ENCODE measurements around the gene BAZ1A.

Gene BAZ1A

GRCh38 chr14:34785223-34786006, 89.7 kb downstream of the BAZ1A start:
- Histone ChIP-seq H3K27me3 (ENCODE audit: control insufficient read depth in 2 of 2, insufficient read depth in 2 of 2, low read length in 2 of 2) (no peaks in the 10 kb centered on the region), H3K9me3 (ENCODE audit: control insufficient read depth in 2 of 2, low read length in 2 of 2) (no peaks in the 10 kb centered on the region), H3K27ac (ENCODE audit: low read depth in 2 of 2, low read length in 2 of 2) (no peak overlapping the region), H3K4me3 (ENCODE audit: low read length in 2 of 2) (no peak overlapping the region), H3K9ac (ENCODE audit: low read depth in 1 of 2, low read length in 2 of 2) (no peak overlapping the region), H3K36me3 (ENCODE audit: control insufficient read depth in 2 of 2, insufficient read depth in 2 of 2, low read length in 2 of 2) (peaks cover 20 to 36% of the 10 kb centered on the region in 2 donors), H3K4me1 (ENCODE audit: control insufficient read depth in 2 of 2, insufficient read depth in 2 of 2, low read length in 2 of 2) (no peaks in the 10 kb centered on the region)

GRCh38 chr14:34782031-34782430, 93.1 kb downstream of the BAZ1A start:
- Histone ChIP-seq H3K4me1 (ENCODE audit: control insufficient read depth in 2 of 2, insufficient read depth in 2 of 2, low read length in 2 of 2) (no peaks in the 10 kb centered on the region), H3K4me3 (ENCODE audit: low read length in 2 of 2) (no peak overlapping the region), H3K27ac (ENCODE audit: low read depth in 2 of 2, low read length in 2 of 2) (no peak overlapping the region), H3K9ac (ENCODE audit: low read depth in 1 of 2, low read length in 2 of 2) (no peak overlapping the region), H3K36me3 (ENCODE audit: control insufficient read depth in 2 of 2, insufficient read depth in 2 of 2, low read length in 2 of 2) (peaks cover 27 to 47% of the 10 kb centered on the region in 2 donors), H3K9me3 (ENCODE audit: control insufficient read depth in 2 of 2, low read length in 2 of 2) (no peaks in the 10 kb centered on the region), H3K27me3 (ENCODE audit: control insufficient read depth in 2 of 2, insufficient read depth in 2 of 2, low read length in 2 of 2) (no peaks in the 10 kb centered on the region)

- Histone ChIP-seq H3K4me1 (ENCODE audit: control insufficient read depth in 2 of 2, insufficient read depth in 2 of 2, low read length in 2 of 2) (no peaks in the 10 kb centered on the region), H3K4me3 (ENCODE audit: low read length in 2 of 2) (no peak overlapping the region), H3K36me3 (ENCODE audit: control insufficient read depth in 2 of 2, insufficient read depth in 2 of 2, low read length in 2 of 2) (peaks cover 26 to 54% of the 10 kb centered on the region in 2 donors), H3K9ac (ENCODE audit: low read depth in 1 of 2, low read length in 2 of 2) (no peak overlapping the region), H3K9me3 (ENCODE audit: control insufficient read depth in 2 of 2, low read length in 2 of 2) (no peaks in the 10 kb centered on the region), H3K27me3 (ENCODE audit: control insufficient read depth in 2 of 2, insufficient read depth in 2 of 2, low read length in 2 of 2) (no peaks in the 10 kb centered on the region), H3K27ac (ENCODE audit: low read depth in 2 of 2, low read length in 2 of 2) (no peak overlapping the region)
Measured at GRCh38 chr14:34781242-34781641, 93.9 kb downstream of the BAZ1A start.

DNA sequence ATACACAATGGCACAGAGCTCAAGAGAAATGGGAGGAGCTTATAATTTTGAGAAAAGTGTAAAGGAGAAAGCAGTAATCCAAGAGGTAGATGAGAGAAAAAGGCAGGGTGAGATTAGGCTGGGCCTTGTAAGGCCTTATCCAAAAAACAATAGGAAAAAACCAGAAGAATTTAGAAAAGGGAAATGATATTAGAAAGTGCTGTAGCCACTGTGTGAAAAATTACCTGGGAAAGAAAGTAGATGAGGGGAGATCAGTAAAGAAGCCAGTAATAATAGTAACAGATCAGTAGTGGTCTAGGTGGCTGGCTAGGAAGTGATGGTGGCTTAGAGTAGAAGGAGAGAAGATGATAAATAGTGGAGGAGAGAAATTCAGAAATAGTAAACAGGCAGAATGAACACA, 94.5 kb downstream of the BAZ1A start:
- Histone ChIP-seq H3K27ac (ENCODE audit: low read depth in 2 of 2, low read length in 2 of 2) (no peak overlapping the region), H3K27me3 (ENCODE audit: control insufficient read depth in 2 of 2, insufficient read depth in 2 of 2, low read length in 2 of 2) (no peaks in the 10 kb centered on the region), H3K4me3 (ENCODE audit: low read length in 2 of 2) (no peak overlapping the region), H3K9me3 (ENCODE audit: control insufficient read depth in 2 of 2, low read length in 2 of 2) (no peaks in the 10 kb centered on the region), H3K4me1 (ENCODE audit: control insufficient read depth in 2 of 2, insufficient read depth in 2 of 2, low read length in 2 of 2) (no peaks in the 10 kb centered on the region), H3K36me3 (ENCODE audit: control insufficient read depth in 2 of 2, insufficient read depth in 2 of 2, low read length in 2 of 2) (peaks cover 27 to 54% of the 10 kb centered on the region in 2 donors), H3K9ac (ENCODE audit: low read depth in 1 of 2, low read length in 2 of 2) (no peak overlapping the region)

GRCh38 chr14:34778744-34779143, 96.4 kb downstream of the BAZ1A start:
- H3K27me3 ChIP-seq (ENCODE audit: control insufficient read depth in 2 of 2, insufficient read depth in 2 of 2, low read length in 2 of 2) = no peaks in the 10 kb centered on the region
- H3K9ac ChIP-seq (ENCODE audit: low read depth in 1 of 2, low read length in 2 of 2) = no peak overlapping the region
- no peak overlapping the region for H3K27ac ChIP-seq (ENCODE audit: low read depth in 2 of 2, low read length in 2 of 2)
- H3K36me3 ChIP-seq (ENCODE audit: control insufficient read depth in 2 of 2, insufficient read depth in 2 of 2, low read length in 2 of 2) = peaks cover 37 to 62% of the 10 kb centered on the region in 2 donors
- no peaks in the 10 kb centered on the region for H3K9me3 ChIP-seq (ENCODE audit: control insufficient read depth in 2 of 2, low read length in 2 of 2)
- no peaks in the 10 kb centered on the region for H3K4me1 ChIP-seq (ENCODE audit: control insufficient read depth in 2 of 2, insufficient read depth in 2 of 2, low read length in 2 of 2)
- H3K4me3 ChIP-seq (ENCODE audit: low read length in 2 of 2) = no peak overlapping the region

GRCh38 chr14:34776611-34777010, 98.5 kb downstream of the BAZ1A start:
- Histone ChIP-seq H3K27me3 (ENCODE audit: control insufficient read depth in 2 of 2, insufficient read depth in 2 of 2, low read length in 2 of 2) (no peaks in the 10 kb centered on the region), H3K36me3 (ENCODE audit: control insufficient read depth in 2 of 2, insufficient read depth in 2 of 2, low read length in 2 of 2) (peaks cover 29 to 52% of the 10 kb centered on the region in 2 donors), H3K9me3 (ENCODE audit: control insufficient read depth in 2 of 2, low read length in 2 of 2) (no peaks in the 10 kb centered on the region), H3K9ac (ENCODE audit: low read depth in 1 of 2, low read length in 2 of 2) (no peak overlapping the region), H3K4me1 (ENCODE audit: control insufficient read depth in 2 of 2, insufficient read depth in 2 of 2, low read length in 2 of 2) (no peaks in the 10 kb centered on the region), H3K27ac (ENCODE audit: low read depth in 2 of 2, low read length in 2 of 2) (no peak overlapping the region), H3K4me3 (ENCODE audit: low read length in 2 of 2) (no peak overlapping the region)

DNA sequence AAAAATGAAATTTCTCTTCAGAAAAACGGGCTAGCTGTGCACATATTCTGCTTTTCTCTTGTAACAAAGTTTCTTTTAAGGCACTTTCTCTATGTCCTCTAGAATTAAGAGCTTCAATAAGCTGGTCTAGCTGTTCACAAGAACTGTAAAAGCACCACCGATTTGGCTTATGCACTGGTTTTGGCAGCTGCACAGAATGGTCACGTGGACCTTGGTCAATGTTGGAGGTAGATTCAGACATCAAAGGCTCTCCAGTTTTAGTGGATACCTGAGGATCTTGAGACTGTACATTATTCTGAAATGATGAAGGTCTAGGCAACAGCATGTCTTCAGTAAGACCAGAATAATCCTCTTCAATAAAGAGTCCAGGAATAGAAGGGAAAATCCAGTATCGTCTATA, 99.2 kb downstream of the BAZ1A start:
- H3K36me3 ChIP-seq (ENCODE audit: control insufficient read depth in 2 of 2, insufficient read depth in 2 of 2, low read length in 2 of 2) = peaks cover 29 to 50% of the 10 kb centered on the region in 2 donors
- H3K27me3 ChIP-seq (ENCODE audit: control insufficient read depth in 2 of 2, insufficient read depth in 2 of 2, low read length in 2 of 2) = no peaks in the 10 kb centered on the region
- H3K4me3 ChIP-seq (ENCODE audit: low read length in 2 of 2) = no peak overlapping the region

DNA sequence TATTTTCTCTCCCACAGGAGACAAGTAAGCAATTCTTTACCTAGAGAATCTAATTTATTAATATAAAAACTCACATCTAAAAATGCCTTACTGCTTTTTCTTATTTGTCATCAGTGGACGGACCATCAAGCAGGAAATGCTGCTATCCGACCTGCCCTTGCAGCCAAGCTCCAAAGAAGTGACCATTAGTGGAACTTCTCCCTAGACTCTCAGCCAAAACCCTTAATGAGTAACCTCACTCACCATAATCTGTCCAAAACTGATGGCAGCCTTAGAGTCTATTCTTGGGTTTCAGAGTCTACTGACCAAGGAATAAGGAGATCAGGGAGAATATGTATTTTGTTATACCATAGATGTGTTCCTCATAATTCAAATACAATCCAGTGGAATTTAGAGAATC, 99.8 kb downstream of the BAZ1A start:
- no peaks in the 10 kb centered on the region for H3K4me1 ChIP-seq (ENCODE audit: control insufficient read depth in 2 of 2, insufficient read depth in 2 of 2, low read length in 2 of 2)
- H3K27ac ChIP-seq (ENCODE audit: low read depth in 2 of 2, low read length in 2 of 2) = no peak overlapping the region
- peaks cover 32 to 48% of the 10 kb centered on the region in 2 donors for H3K36me3 ChIP-seq (ENCODE audit: control insufficient read depth in 2 of 2, insufficient read depth in 2 of 2, low read length in 2 of 2)
- H3K4me3 ChIP-seq (ENCODE audit: low read length in 2 of 2) = no peak overlapping the region
- no peaks in the 10 kb centered on the region for H3K27me3 ChIP-seq (ENCODE audit: control insufficient read depth in 2 of 2, insufficient read depth in 2 of 2, low read length in 2 of 2)
- no peak overlapping the region for H3K9ac ChIP-seq (ENCODE audit: low read depth in 1 of 2, low read length in 2 of 2)
- no peaks in the 10 kb centered on the region for H3K9me3 ChIP-seq (ENCODE audit: control insufficient read depth in 2 of 2, low read length in 2 of 2)

More for the DNA sequence above, 99.2 kb downstream of the BAZ1A start:
- Histone ChIP-seq H3K9me3 (ENCODE audit: control insufficient read depth in 2 of 2, low read length in 2 of 2) (no peaks in the 10 kb centered on the region), H3K4me1 (ENCODE audit: control insufficient read depth in 2 of 2, insufficient read depth in 2 of 2, low read length in 2 of 2) (no peaks in the 10 kb centered on the region), H3K9ac (ENCODE audit: low read depth in 1 of 2, low read length in 2 of 2) (no peak overlapping the region), H3K27ac (ENCODE audit: low read depth in 2 of 2, low read length in 2 of 2) (no peak overlapping the region)

DNA sequence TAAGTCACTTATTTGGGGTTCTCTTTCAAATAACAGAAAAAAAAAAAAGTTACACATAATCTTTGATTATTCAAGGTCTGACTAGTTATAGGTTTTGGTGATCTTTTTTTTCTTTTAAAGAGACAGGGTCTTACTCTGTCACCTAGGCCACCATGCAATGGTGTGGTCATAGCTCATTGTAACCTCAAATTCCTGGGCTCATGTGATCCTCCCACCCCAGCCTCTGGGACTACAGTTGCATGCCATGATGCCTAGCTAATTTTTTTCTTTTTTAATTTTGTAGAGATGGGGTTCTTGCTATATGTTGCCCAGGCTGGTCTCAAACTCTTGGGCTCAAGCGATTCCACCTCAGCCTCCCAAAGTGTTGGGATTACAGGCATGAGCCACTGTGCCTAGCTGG, 104.3 kb downstream of the BAZ1A start:
- H3K9me3 ChIP-seq (ENCODE audit: control insufficient read depth in 2 of 2, low read length in 2 of 2) = no peaks in the 10 kb centered on the region
- H3K4me3 ChIP-seq (ENCODE audit: low read length in 2 of 2) = no peak overlapping the region
- no peaks in the 10 kb centered on the region for H3K4me1 ChIP-seq (ENCODE audit: control insufficient read depth in 2 of 2, insufficient read depth in 2 of 2, low read length in 2 of 2)
- no peaks in the 10 kb centered on the region for H3K27me3 ChIP-seq (ENCODE audit: control insufficient read depth in 2 of 2, insufficient read depth in 2 of 2, low read length in 2 of 2)
- H3K9ac ChIP-seq (ENCODE audit: low read depth in 1 of 2, low read length in 2 of 2) = no peak overlapping the region
- H3K36me3 ChIP-seq (ENCODE audit: control insufficient read depth in 2 of 2, insufficient read depth in 2 of 2, low read length in 2 of 2) = peaks cover 21 to 23% of the 10 kb centered on the region in 2 donors
- H3K27ac ChIP-seq (ENCODE audit: low read depth in 2 of 2, low read length in 2 of 2) = no peak overlapping the region

- Histone ChIP-seq H3K36me3 (ENCODE audit: control insufficient read depth in 2 of 2, insufficient read depth in 2 of 2, low read length in 2 of 2) (peaks cover 32 to 35% of the 10 kb centered on the region in 2 donors), H3K9me3 (ENCODE audit: control insufficient read depth in 2 of 2, low read length in 2 of 2) (no peaks in the 10 kb centered on the region), H3K9ac (ENCODE audit: low read depth in 1 of 2, low read length in 2 of 2) (no peak overlapping the region), H3K4me3 (ENCODE audit: low read length in 2 of 2) (no peak overlapping the region), H3K4me1 (ENCODE audit: control insufficient read depth in 2 of 2, insufficient read depth in 2 of 2, low read length in 2 of 2) (no peaks in the 10 kb centered on the region), H3K27me3 (ENCODE audit: control insufficient read depth in 2 of 2, insufficient read depth in 2 of 2, low read length in 2 of 2) (no peaks in the 10 kb centered on the region), H3K27ac (ENCODE audit: low read depth in 2 of 2, low read length in 2 of 2) (no peak overlapping the region)
Measured at GRCh38 chr14:34766606-34767005, 108.6 kb downstream of the BAZ1A start.

Measured in mucosa of rectum (tissue), 2 donors.